ENCODE measurements around the gene SH2B3.

The SH2B3 gene

GRCh38 chr12:111448266-111448830 lies 42.6 kb downstream of the SH2B3 start:
- H3K4me3 ChIP-seq (ENCODE audit: control insufficient read depth, low read depth, low read length), result no peak overlapping the region
- no peak for DNase-seq (ENCODE audit: low read depth)
- no peak for TF ChIP-seq CTCF (conservative IDR thresholded peaks at IDR 0.05; ENCODE audit: control insufficient read depth, insufficient read depth, low read depth, low read length)

DNA sequence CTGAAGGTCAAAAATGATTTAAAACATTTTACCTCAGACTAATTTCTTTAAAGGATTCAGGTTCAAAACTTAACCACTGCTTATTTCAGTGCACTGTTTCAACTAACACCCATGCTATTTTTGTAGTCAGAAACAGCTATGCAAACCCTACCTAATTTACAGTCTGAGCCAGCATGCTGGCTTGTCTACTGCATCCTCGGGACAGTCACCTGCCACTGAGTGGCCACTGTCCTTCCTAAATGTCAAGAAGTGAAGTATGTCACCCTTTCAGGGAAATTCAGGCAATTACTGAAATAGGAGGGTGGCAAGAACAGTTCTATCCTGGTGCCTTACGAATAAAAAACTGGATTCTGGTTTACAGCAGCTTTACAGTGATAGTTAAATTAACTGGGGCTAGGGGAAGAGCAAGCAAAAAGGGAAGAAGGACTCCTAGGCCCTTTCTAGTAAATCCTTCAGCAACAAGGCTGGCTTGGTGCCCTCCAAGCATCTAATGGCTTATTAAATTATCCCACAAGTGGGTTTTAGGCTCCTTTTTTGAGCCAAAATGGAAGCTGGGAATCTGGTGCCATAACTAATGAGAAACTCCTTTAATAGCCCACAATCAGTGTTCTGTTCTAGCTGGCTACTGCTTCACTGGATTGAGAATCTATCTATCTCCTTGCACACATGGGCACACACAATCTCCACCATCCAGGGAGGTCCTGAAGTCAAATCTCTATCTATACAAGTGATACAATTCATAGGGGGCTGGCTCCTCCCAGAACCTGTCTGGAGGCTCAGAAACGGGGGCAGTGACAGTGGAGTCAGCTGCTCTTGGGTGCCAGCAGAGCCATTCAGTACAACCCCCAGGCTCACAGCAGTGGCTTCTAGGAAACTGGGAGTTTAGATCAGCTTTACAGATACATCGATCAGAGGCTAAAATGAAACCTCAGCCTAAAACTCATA lies 43.4 kb downstream of the SH2B3 start:
- H3K4me3 ChIP-seq (ENCODE audit: control insufficient read depth, low read depth, low read length), result no peak overlapping the region
- no peak for DNase-seq (ENCODE audit: low read depth)
- no peak for TF ChIP-seq CTCF (conservative IDR thresholded peaks at IDR 0.05; ENCODE audit: control insufficient read depth, insufficient read depth, low read depth, low read length)

- H3K4me3 ChIP-seq (ENCODE audit: control insufficient read depth, low read depth, low read length), result no peak overlapping the region
- DNase-seq (ENCODE audit: low read depth), result no peak
- TF ChIP-seq CTCF (conservative IDR thresholded peaks at IDR 0.05; ENCODE audit: control insufficient read depth, insufficient read depth, low read depth, low read length), result no peak
Measured at GRCh38 chr12:111450676-111451075, 45.0 kb downstream of the SH2B3 start.

DNA sequence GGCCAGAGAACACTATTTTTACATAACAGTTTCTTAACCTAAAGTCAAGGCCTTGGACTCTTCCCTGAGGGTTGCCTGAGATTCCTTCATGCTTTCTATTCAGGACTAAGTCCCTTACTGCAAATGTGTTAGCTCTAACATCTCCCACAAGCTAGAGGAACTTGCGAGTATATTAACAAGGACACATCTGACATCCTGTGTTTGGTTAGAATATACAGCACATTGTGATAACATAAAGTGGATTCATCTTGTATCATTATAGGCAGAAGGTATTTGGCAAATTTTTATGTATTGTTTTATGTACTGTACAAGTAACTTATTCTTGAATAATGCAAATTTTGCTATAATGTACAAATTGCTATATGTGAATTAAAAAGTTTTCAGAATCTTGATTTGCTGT lies 45.5 kb downstream of the SH2B3 start:
- H3K4me3 ChIP-seq (ENCODE audit: control insufficient read depth, low read depth, low read length), result no peak overlapping the region
- DNase-seq (ENCODE audit: low read depth), result no peak
- TF ChIP-seq CTCF (conservative IDR thresholded peaks at IDR 0.05; ENCODE audit: control insufficient read depth, insufficient read depth, low read depth, low read length), result no peak

- peak; percentile 73 for TF ChIP-seq CTCF (conservative IDR thresholded peaks at IDR 0.05; ENCODE audit: control insufficient read depth, insufficient read depth, low read depth, low read length)
- DNase-seq (ENCODE audit: low read depth), result peak; percentile 64
- no peak overlapping the region for H3K4me3 ChIP-seq (ENCODE audit: control insufficient read depth, low read depth, low read length)
Measured at GRCh38 chr12:111451649-111452129, 46.0 kb downstream of the SH2B3 start.

DNA sequence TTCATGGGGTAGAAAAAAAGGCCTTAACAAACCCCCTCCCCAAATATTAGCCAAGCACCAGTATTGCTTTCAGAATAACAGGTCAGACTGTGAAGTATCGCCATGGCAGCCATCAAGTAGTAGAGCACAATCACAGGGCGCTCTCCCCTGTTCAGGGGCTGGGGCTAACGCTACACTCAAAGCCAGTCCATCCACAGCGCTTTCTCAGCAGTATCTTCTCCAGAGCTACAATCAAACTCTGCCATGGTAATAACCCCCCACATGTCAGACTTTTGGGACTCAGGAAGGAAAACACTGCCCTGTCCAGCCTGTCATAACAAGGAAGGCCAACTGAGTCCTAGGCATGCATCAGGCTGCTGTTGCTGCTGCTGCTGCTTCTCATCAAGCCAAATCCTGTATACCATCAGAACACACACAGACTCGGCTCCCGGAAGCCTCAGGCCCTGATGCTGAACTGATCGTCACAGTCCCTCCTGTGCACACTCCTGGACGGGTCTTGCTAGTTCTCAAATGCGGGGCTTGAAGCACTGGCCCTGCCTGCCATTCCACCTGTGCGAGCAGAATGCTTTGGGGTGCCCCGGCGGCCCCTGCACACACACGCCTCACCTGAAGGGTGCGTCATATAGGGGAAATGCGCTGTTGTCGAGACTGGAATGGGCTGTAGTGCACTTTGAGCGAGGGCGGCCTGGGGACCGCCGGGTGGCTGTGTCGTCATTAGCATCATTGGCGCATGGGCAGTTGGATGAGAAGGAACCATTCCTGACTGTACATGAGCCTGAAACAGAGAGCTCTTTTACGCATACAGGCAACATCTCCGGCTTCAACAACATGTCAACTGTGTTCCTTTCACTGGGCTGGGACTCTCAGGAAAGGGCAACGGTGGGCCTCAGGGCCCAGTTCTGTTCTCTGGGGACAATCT lies 47.6 kb downstream of the SH2B3 start:
- no peak for DNase-seq (ENCODE audit: low read depth)
- H3K4me3 ChIP-seq (ENCODE audit: control insufficient read depth, low read depth, low read length), result no peak overlapping the region
- no peak for TF ChIP-seq CTCF (conservative IDR thresholded peaks at IDR 0.05; ENCODE audit: control insufficient read depth, insufficient read depth, low read depth, low read length)
